ENCODE data around the gene PPARG. TPM values are rescaled to one million over a fixed set of nuclear protein-coding genes. Genes with fewer than 3 reads are reported as not detected.

Gene PPARG
- total RNA-seq, 2 donors from 2014 or later = 12.3 to 17.9 TPM

GRCh38 chr3:12349895-12350811, 61.3 kb downstream of the PPARG start:
- DNase-seq (ENCODE audit: low spot score) = peak; percentile 65
- H3K27ac ChIP-seq = peak overlapping the region in 1 of 2 donors; percentile 2

DNA sequence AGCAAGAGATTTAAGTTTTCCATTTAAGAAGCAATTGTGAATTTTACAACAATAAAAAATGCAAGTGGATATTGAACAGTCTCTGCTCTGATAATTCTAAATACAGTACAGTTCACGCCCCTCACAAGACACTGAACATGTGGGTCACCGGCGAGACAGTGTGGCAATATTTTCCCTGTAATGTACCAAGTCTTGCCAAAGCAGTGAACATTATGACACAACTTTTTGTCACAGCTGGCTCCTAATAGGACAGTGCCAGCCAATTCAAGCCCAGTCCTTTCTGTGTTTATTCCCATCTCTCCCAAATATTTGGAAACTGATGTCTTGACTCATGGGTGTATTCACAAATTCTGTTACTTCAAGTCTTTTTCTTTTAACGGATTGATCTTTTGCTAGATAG, 62.3 kb downstream of the PPARG start:
- no peaks in the 10 kb centered on the region for H3K36me3 ChIP-seq
- no peaks in the 10 kb centered on the region for H3K27me3 ChIP-seq
- H3K4me3 ChIP-seq = no peak overlapping the region
- no peaks in the 10 kb centered on the region for H3K9me3 ChIP-seq
- peaks cover 0 to 29% of the 10 kb centered on the region in 2 donors for H3K4me1 ChIP-seq
- no peak for TF ChIP-seq CTCF (IDR thresholded peaks at IDR 0.05)
- DNase-seq (ENCODE audit: low spot score) = peak; percentile 72
- H3K27ac ChIP-seq = peak overlapping the region in 1 of 2 donors; percentile 2

More at GRCh38 chr3:12349895-12350811, 61.3 kb downstream of the PPARG start:
- peaks cover 0 to 29% of the 10 kb centered on the region in 2 donors for H3K4me1 ChIP-seq
- no peaks in the 10 kb centered on the region for H3K9me3 ChIP-seq
- H3K27me3 ChIP-seq = no peaks in the 10 kb centered on the region
- H3K36me3 ChIP-seq = no peaks in the 10 kb centered on the region
- no peak overlapping the region for H3K4me3 ChIP-seq
- TF ChIP-seq CTCF (IDR thresholded peaks at IDR 0.05) = no peak

DNA sequence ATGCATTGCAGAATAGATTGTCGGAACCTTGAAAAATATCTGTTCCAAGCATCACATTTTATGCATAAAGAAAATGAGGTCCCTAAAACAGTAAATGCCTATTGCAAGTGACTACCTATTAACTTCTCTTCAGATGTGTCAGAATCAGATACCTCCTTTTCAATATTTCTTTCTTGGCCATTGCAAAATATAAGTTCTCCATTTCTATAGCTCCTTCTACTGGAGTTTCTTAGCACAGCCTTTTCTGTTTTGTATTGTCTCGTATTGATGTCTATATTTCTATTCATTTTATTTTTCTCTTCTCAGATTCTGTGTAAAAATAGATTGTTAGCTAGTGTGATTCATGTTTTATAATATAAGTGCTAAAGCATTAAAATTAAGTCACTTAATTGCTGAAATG, 63.4 kb downstream of the PPARG start:
- H3K4me1 ChIP-seq = peaks cover 0 to 29% of the 10 kb centered on the region in 2 donors
- no peak overlapping the region for H3K27ac ChIP-seq
- no peak overlapping the region for H3K4me3 ChIP-seq
- DNase-seq (ENCODE audit: low spot score) = no peak
- H3K9me3 ChIP-seq = no peaks in the 10 kb centered on the region
- H3K27me3 ChIP-seq = no peaks in the 10 kb centered on the region
- no peak for TF ChIP-seq CTCF (IDR thresholded peaks at IDR 0.05)
- no peaks in the 10 kb centered on the region for H3K36me3 ChIP-seq

DNA sequence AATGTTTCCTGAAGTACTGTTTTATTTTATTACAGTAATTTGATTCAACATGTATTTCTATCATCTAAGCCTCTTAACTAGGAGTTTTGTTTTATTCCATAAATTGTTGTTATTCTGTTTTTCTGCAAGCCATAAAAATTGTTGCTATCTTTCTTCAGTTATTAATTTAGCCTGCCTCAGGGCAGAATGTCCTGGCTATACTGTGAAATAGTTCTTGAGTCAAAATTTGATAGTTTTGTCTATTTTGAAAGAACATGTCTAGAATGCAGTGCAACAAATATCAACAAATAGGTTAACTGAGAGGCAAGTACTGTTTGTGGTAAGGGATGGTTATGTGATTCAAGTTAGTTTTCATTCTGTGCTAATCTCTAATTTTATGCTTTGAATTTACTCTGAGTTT, 63.9 kb downstream of the PPARG start:
- no peak overlapping the region for H3K4me3 ChIP-seq
- DNase-seq (ENCODE audit: low spot score) = no peak
- H3K36me3 ChIP-seq = no peaks in the 10 kb centered on the region
- peaks cover 0 to 29% of the 10 kb centered on the region in 2 donors for H3K4me1 ChIP-seq
- H3K9me3 ChIP-seq = no peaks in the 10 kb centered on the region
- H3K27ac ChIP-seq = no peak overlapping the region
- TF ChIP-seq CTCF (IDR thresholded peaks at IDR 0.05) = no peak
- no peaks in the 10 kb centered on the region for H3K27me3 ChIP-seq

GRCh38 chr3:12353796-12354525, 65.1 kb downstream of the PPARG start:
- no peak overlapping the region for H3K4me3 ChIP-seq
- H3K4me1 ChIP-seq = peaks cover 0 to 29% of the 10 kb centered on the region in 2 donors
- TF ChIP-seq CTCF (IDR thresholded peaks at IDR 0.05) = no peak
- DNase-seq (ENCODE audit: low spot score) = no peak
- no peak overlapping the region for H3K27ac ChIP-seq
- H3K9me3 ChIP-seq = no peaks in the 10 kb centered on the region
- H3K27me3 ChIP-seq = no peaks in the 10 kb centered on the region
- H3K36me3 ChIP-seq = no peaks in the 10 kb centered on the region

Data from right atrium auricular region (tissue), 2 donors.